NB4 (cell line): ENCODE measurements around the gene YKT6.
A peak's percentile ranks its signal among the peaks of the same experiment; 100 is the strongest.

Source experiments
- DNase-seq: peaks from one replicate; pipeline ENCODE4 v3.0.0; 2010; ENCODE audit warnings: low read depth
- H3K4me3 ChIP-seq: one replicate; pipeline ENCODE4 v1.5.1; 2011; ENCODE audit warnings: mild to moderate bottlenecking, low read depth, low read length, moderate library complexity
- CTCF ChIP-seq: IDR thresholded peaks from one replicate; pipeline ENCODE4 v1.5.1; 2012; ENCODE audit warnings: low read depth, low read length
- MYC ChIP-seq: IDR thresholded peaks from 2 replicates; pipeline ENCODE4 v1.6.1; 2011; ENCODE audit warnings: low read depth, low read length
- POLR2A ChIP-seq: IDR thresholded peaks from 2 replicates; pipeline ENCODE4 v1.6.1; 2011; ENCODE audit warnings: mild to moderate bottlenecking; ENCODE audit not compliant: insufficient read length; ENCODE audit errors: extremely low read depth
- TF ChIP-seq, protein P1 (sequence below): IDR thresholded peaks from 2 replicates; pipeline ENCODE4 v1.6.1; 2011; ENCODE audit warnings: low read depth, low read length

Gene YKT6

DNA sequence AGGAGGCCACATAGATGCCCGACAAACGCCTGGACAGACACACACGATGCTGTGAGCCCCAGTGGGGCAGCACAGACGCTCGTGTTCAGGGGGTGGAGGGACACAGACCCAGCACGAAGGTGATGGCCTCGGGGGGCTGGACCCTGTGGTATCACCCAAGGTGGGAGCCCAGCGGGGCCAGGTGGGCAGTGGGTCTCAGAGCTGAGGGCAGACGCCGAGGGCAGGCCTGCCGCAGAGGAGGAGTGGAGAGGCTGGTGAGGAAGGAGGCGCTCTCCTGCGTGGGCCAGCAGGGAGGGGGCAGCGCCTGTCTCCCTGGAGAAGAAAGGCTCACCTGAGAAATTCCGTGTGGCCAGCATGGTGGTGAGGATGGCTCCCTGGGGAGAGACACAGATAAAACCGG is 39.6 kb downstream of the YKT6 start:
- no peak overlapping the region for H3K4me3 ChIP-seq
- TF ChIP-seq POLR2A, result no peak
- DNase-seq, result no peak

GRCh38 chr7:44240983-44241510 is 40.3 kb downstream of the YKT6 start:
- DNase-seq, result peak; percentile 86
- TF ChIP-seq, protein P1, sequence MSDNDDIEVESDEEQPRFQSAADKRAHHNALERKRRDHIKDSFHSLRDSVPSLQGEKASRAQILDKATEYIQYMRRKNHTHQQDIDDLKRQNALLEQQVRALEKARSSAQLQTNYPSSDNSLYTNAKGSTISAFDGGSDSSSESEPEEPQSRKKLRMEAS, result no peak
- peak; percentile 97 for TF ChIP-seq CTCF
- H3K4me3 ChIP-seq, result no peak overlapping the region

DNA sequence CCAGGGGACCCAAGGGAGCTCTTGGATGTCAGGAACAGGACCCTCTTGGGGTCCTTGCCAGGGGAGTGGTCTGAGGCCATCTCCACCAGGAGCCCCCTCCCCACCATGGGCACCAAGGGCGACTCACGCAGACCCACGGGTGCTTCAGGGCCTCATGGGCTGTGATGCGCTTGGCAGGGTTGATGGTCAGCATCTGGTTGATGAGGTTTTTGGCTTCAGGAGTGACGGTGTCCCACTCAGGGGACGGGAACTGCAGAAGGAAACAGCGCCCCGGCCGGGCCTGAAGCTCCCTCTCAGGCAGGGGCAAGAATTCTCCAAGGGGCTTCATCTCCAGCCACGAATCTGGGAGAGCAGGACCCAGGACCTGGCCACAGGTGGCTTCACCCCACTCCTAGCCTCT is 41.3 kb downstream of the YKT6 start:
- no peak overlapping the region for H3K4me3 ChIP-seq
- DNase-seq, result no peak

GRCh38 chr7:44244282-44244681 is 43.5 kb downstream of the YKT6 start:
- H3K4me3 ChIP-seq, result no peak overlapping the region
- DNase-seq, result peak; percentile 52
- TF ChIP-seq CTCF (peak; percentile 76), POLR2A (no peak)

More for the DNA sequence above, 41.3 kb downstream of the YKT6 start:
- TF ChIP-seq MYC (no peak), POLR2A (no peak), CTCF (no peak)
- TF ChIP-seq, protein P1, result no peak

- DNase-seq, result no peak
Measured at GRCh38 chr7:44246396-44247113, 45.8 kb downstream of the YKT6 start.

GRCh38 chr7:44247868-44248651 is 47.3 kb downstream of the YKT6 start:
- H3K4me3 ChIP-seq, result no peak overlapping the region
- no peak for DNase-seq
- TF ChIP-seq, protein P1, result no peak
- TF ChIP-seq MYC (no peak), POLR2A (no peak)

More at GRCh38 chr7:44246396-44247113, 45.8 kb downstream of the YKT6 start:
- no peak overlapping the region for H3K4me3 ChIP-seq
- TF ChIP-seq, protein P1, result peak; percentile 19; the same call in 1 of the 2 replicates
- no peak for TF ChIP-seq POLR2A

DNA sequence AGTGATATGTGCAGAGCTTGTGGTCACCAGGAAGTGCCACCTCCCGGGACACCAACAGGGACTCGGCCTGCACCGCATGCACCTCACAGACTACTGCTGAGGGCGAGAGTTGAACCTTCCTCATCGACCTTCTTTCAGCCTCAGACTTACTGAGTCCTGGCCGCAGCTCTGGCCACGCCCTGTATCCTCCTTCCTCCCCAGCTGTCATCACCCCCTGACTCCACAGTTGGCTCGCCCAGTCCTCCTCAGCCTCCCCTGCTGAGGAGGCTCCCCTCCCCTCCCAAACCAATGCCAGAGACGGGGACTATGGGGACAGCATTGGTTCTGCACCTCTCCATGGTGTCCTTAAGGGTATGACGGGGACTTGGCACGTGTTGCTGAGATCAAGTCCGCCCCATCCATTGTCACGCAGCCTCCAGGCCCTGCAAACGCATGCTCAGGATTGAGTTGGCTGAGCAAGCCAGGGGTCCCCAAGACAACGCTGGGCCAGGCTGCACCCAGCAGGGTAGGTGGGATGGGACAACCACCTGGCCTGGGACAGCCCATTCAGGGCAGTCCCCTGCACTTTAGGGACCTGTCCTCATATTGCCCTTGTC is 49.0 kb downstream of the YKT6 start:
- H3K4me3 ChIP-seq, result no peak overlapping the region
- no peak for DNase-seq
- no peak for TF ChIP-seq POLR2A
- no peak for TF ChIP-seq CTCF
- TF ChIP-seq, protein P1, result no peak
- no peak for TF ChIP-seq MYC
